Tibial nerve (tissue), 4 donors: ENCODE data around the gene EYA2. TPM values are rescaled to one million over a fixed set of nuclear protein-coding genes. Genes with fewer than 3 reads are reported as not detected.

Experiments used
- DNase-seq, 2 donors: peaks; one replicate each; pipeline ENCODE4 v3.0.0-alpha.2; 2019; ENCODE audit warnings: low spot score in 2 of 2
- H3K27ac ChIP-seq, 4 donors: fragments of 200-600 bp; sonication (generic) in 3 of 4; one replicate each; pipeline ENCODE4 v1.5.1; 2017 to 2019; ENCODE audit warnings: mild to moderate bottlenecking in 1 of 4
- H3K27me3 ChIP-seq, 2 donors: fragments of 200-600 bp; sonication (generic) in 1 of 2; one replicate each; pipeline versions ENCODE4 v1.5.1 to v1.6.0; 2017 to 2019
- H3K36me3 ChIP-seq, 3 donors: fragments of 200-600 bp; sonication (generic); one replicate each; pipeline ENCODE4 v1.5.1; 2018 to 2019
- H3K4me1 ChIP-seq, 4 donors: fragments of 200-600 bp; sonication (generic) in 3 of 4; one replicate each; pipeline ENCODE4 v1.5.1; 2017 to 2019
- H3K4me3 ChIP-seq, 4 donors: fragments of 200-600 bp; sonication (generic) in 3 of 4; one replicate each; pipeline ENCODE4 v1.5.1; 2017 to 2019; ENCODE audit warnings: mild to moderate bottlenecking in 1 of 4, moderate library complexity in 1 of 4
- H3K9me3 ChIP-seq, 4 donors: fragments of 200-600 bp; sonication (generic) in 3 of 4; one replicate each; pipeline ENCODE4 v1.5.1; 2017 to 2019
- CTCF ChIP-seq, 5 experiments: fragments of 200-600 bp in 3 of 5; fragments of 450-650 bp in 2 of 5; sonication (generic) in 3 of 5; IDR thresholded peaks; one replicate each; pipeline ENCODE4 v1.5.1; 2016 to 2019; ENCODE audit warnings: antibody characterized with exemption in 5 of 5, mild to moderate bottlenecking in 3 of 5, moderate library complexity in 2 of 5
- EP300 ChIP-seq, 2 donors: sonication (generic); formaldehyde crosslinking; IDR thresholded peaks; one replicate each; pipeline ENCODE4 v1.6.1; 2017; ENCODE audit warnings: antibody characterized with exemption in 2 of 2, mild to moderate bottlenecking in 1 of 2
- POLR2A ChIP-seq, 2 donors: fragments of 450-650 bp; IDR thresholded peaks; one replicate each; pipeline ENCODE4 v1.6.1; 2017; ENCODE audit warnings: antibody characterized with exemption in 2 of 2, mild to moderate bottlenecking in 2 of 2, moderate library complexity in 2 of 2
- WGBS, 2 donors: methylation state at CpG; one replicate each; pipeline ENCODE4 v1.1.5; 2018; 5-methylcytosine and 5-hydroxymethylcytosine counted together
- total RNA-seq, 4 donors: library from RNA; depleted of rRNA; stranded (reverse); fragments of >200 nt; gene quantifications; one replicate each; pipeline ENCODE4 v1.1.0, GENCODE V29; 2016

EYA2 gene
- total RNA-seq, 4 donors from 2014 or later = 13.8 to 25.5 (median 20.2) TPM

GRCh38 chr20:47225458-47225857, 330.8 kb downstream of the EYA2 start:
- Histone ChIP-seq H3K36me3 (peaks cover 0 to 92% (median 15%) of the 10 kb centered on the region in 3 donors), H3K4me3 (no peak overlapping the region), H3K4me1 (no peaks in the 10 kb centered on the region), H3K27ac (no peak overlapping the region), H3K27me3 (no peaks in the 10 kb centered on the region), H3K9me3 (no peaks in the 10 kb centered on the region)
- TF ChIP-seq EP300 (IDR thresholded peaks at IDR 0.05) = no peak
- no peak for TF ChIP-seq POLR2A (IDR thresholded peaks at IDR 0.05)
- no peak for TF ChIP-seq CTCF (IDR thresholded peaks at IDR 0.05)
- DNase-seq = no peak
- WGBS, 2 donors = 89 to 100% methylated on average over 1 of the region's 1 CpG

GRCh38 chr20:47227119-47227518, 332.5 kb downstream of the EYA2 start:
- H3K9me3 ChIP-seq = no peaks in the 10 kb centered on the region
- H3K4me3 ChIP-seq = no peak overlapping the region
- peaks cover 0 to 78% (median 15%) of the 10 kb centered on the region in 3 donors for H3K36me3 ChIP-seq
- peaks cover 0 to 12% (median 0%) of the 10 kb centered on the region in 4 donors for H3K4me1 ChIP-seq
- TF ChIP-seq EP300 (IDR thresholded peaks at IDR 0.05) = no peak
- TF ChIP-seq CTCF (IDR thresholded peaks at IDR 0.05) = no peak
- no peak for TF ChIP-seq POLR2A (IDR thresholded peaks at IDR 0.05)
- 90% methylated on average over 7 of the region's 7 CpGs for WGBS, 2 donors
- no peaks in the 10 kb centered on the region for H3K27me3 ChIP-seq
- H3K27ac ChIP-seq = no peak overlapping the region
- no peak for DNase-seq

- TF ChIP-seq EP300 (IDR thresholded peaks at IDR 0.05) (no peak), POLR2A (IDR thresholded peaks at IDR 0.05) (no peak), CTCF (IDR thresholded peaks at IDR 0.05) (no peak)
- DNase-seq = no peak
- H3K4me1 ChIP-seq = peaks cover 0 to 17% (median 0%) of the 10 kb centered on the region in 4 donors
- H3K27ac ChIP-seq = no peak overlapping the region
- WGBS, 2 donors = 95% methylated on average over 9 of the region's 9 CpGs
- no peaks in the 10 kb centered on the region for H3K27me3 ChIP-seq
- no peak overlapping the region for H3K4me3 ChIP-seq
- H3K9me3 ChIP-seq = no peaks in the 10 kb centered on the region
- peaks cover 0 to 76% (median 15%) of the 10 kb centered on the region in 3 donors for H3K36me3 ChIP-seq
These were observed 332.9 kb downstream of the EYA2 start for GRCh38 chr20:47227576-47227975.

- DNase-seq = no peak
- H3K9me3 ChIP-seq = no peaks in the 10 kb centered on the region
- H3K4me3 ChIP-seq = no peak overlapping the region
- no peak overlapping the region for H3K27ac ChIP-seq
- peaks cover 0 to 72% (median 15%) of the 10 kb centered on the region in 3 donors for H3K36me3 ChIP-seq
- H3K4me1 ChIP-seq = peaks cover 0 to 22% (median 0%) of the 10 kb centered on the region in 4 donors
- WGBS, 2 donors = 81 to 85% methylated on average over 5 of the region's 5 CpGs
- TF ChIP-seq EP300 (IDR thresholded peaks at IDR 0.05) = no peak
- TF ChIP-seq CTCF (IDR thresholded peaks at IDR 0.05) = no peak
- no peak for TF ChIP-seq POLR2A (IDR thresholded peaks at IDR 0.05)
- no peaks in the 10 kb centered on the region for H3K27me3 ChIP-seq
These were observed 334.0 kb downstream of the EYA2 start for GRCh38 chr20:47228654-47229053.

- Histone ChIP-seq H3K4me3 (no peak overlapping the region), H3K4me1 (peaks cover 0 to 22% (median 0%) of the 10 kb centered on the region in 4 donors), H3K9me3 (no peaks in the 10 kb centered on the region), H3K36me3 (peaks cover 0 to 77% (median 13%) of the 10 kb centered on the region in 3 donors), H3K27me3 (no peaks in the 10 kb centered on the region), H3K27ac (no peak overlapping the region)
- TF ChIP-seq EP300 (IDR thresholded peaks at IDR 0.05) (no peak), POLR2A (IDR thresholded peaks at IDR 0.05) (no peak), CTCF (IDR thresholded peaks at IDR 0.05) (no peak)
- no peak for DNase-seq
- WGBS, 2 donors = 88 to 91% methylated on average over 8 of the region's 8 CpGs
These were observed 336.2 kb downstream of the EYA2 start for GRCh38 chr20:47230811-47231256.
